HG03439 (cell line): ENCODE results near the gene BTBD9.

Experiments
- ATAC-seq: cut with Tn5 transposase; IDR thresholded peaks from one replicate; pipeline ENCODE4 v1.9.1; 2021; ENCODE audit warnings: mild to moderate bottlenecking, moderate library complexity; ENCODE audit not compliant: unreplicated experiment

Gene BTBD9

GRCh38 chr6:38603496-38603895, 36.2 kb downstream of the BTBD9 start:
- ATAC-seq = no peak

- ATAC-seq = no peak
Measured at GRCh38 chr6:38599966-38600550, 39.7 kb downstream of the BTBD9 start.

- ATAC-seq = no peak
Measured at GRCh38 chr6:38599261-38599660, 40.5 kb downstream of the BTBD9 start.

- ATAC-seq = no peak
Measured at GRCh38 chr6:38593998-38594665, 45.6 kb downstream of the BTBD9 start.

- no peak for ATAC-seq
Measured at GRCh38 chr6:38593409-38593808, 46.3 kb downstream of the BTBD9 start.

- ATAC-seq = no peak
Measured at GRCh38 chr6:38591439-38591838, 48.3 kb downstream of the BTBD9 start.

- ATAC-seq = no peak
Measured at GRCh38 chr6:38589367-38589720, 50.4 kb downstream of the BTBD9 start.

- no peak for ATAC-seq
Measured at GRCh38 chr6:38588631-38589366, 50.9 kb downstream of the BTBD9 start.

GRCh38 chr6:38587766-38588362, 51.9 kb downstream of the BTBD9 start:
- no peak for ATAC-seq

GRCh38 chr6:38586992-38587391, 52.7 kb downstream of the BTBD9 start:
- ATAC-seq = no peak

GRCh38 chr6:38584731-38585130, 55.0 kb downstream of the BTBD9 start:
- ATAC-seq = no peak

GRCh38 chr6:38583523-38583922, 56.2 kb downstream of the BTBD9 start:
- no peak for ATAC-seq

- no peak for ATAC-seq
Measured at GRCh38 chr6:38580030-38580429, 59.7 kb downstream of the BTBD9 start.

- ATAC-seq = no peak
Measured at GRCh38 chr6:38579010-38579628, 60.6 kb downstream of the BTBD9 start.

- ATAC-seq = no peak
Measured at GRCh38 chr6:38578075-38578474, 61.7 kb downstream of the BTBD9 start.

- ATAC-seq = no peak
Measured at GRCh38 chr6:38577492-38577891, 62.2 kb downstream of the BTBD9 start.

- no peak for ATAC-seq
Measured at GRCh38 chr6:38573801-38574395, 65.8 kb downstream of the BTBD9 start.

- no peak for ATAC-seq
Measured at GRCh38 chr6:38572186-38572813, 67.4 kb downstream of the BTBD9 start.

GRCh38 chr6:38571721-38572120, 68.0 kb downstream of the BTBD9 start:
- no peak for ATAC-seq

GRCh38 chr6:38570750-38571149, 69.0 kb downstream of the BTBD9 start:
- ATAC-seq = no peak

GRCh38 chr6:38567436-38567835, 72.3 kb downstream of the BTBD9 start:
- ATAC-seq = no peak
